Lower lobe of right lung (tissue), 2 donors: ENCODE results near the gene NKIRAS2. TPM values are rescaled to one million over a fixed set of nuclear protein-coding genes. Genes with fewer than 3 reads are reported as not detected.

Experiments used
- ATAC-seq, 2 donors: fragments of 200-7000 bp; cut with Tn5 transposase; one replicate each; pipeline ENCODE4 v1.9.1; 2020 to 2022; ENCODE audit warnings: mild to moderate bottlenecking in 2 of 2, moderate library complexity in 2 of 2
- DNase-seq: peaks from one replicate; pipeline ENCODE4 v3.0.0-alpha.2; 2020
- H3K27ac ChIP-seq: fragments of 200-600 bp; one replicate; pipeline ENCODE4 v1.8.0; 2022
- H3K27me3 ChIP-seq: fragments of 200-600 bp; one replicate; pipeline ENCODE4 v1.8.0; 2022; ENCODE audit warnings: low read depth
- H3K36me3 ChIP-seq: fragments of 200-600 bp; one replicate; pipeline ENCODE4 v1.8.0; 2022; ENCODE audit warnings: mild to moderate bottlenecking
- H3K4me1 ChIP-seq: fragments of 200-600 bp; one replicate; pipeline ENCODE4 v1.8.0; 2022
- H3K4me3 ChIP-seq: fragments of 200-600 bp; one replicate; pipeline ENCODE4 v1.8.0; 2022; ENCODE audit warnings: mild to moderate bottlenecking
- H3K9me3 ChIP-seq: fragments of 200-600 bp; one replicate; pipeline ENCODE4 v1.8.0; 2022
- intact Hi-C: fragments of 100-400 bp; cut with DNase I; formaldehyde crosslinking; loops from one replicate; pipeline ENCODE4 v1.11.0; 2022
- long read RNA-seq: library from polyadenylated mRNA; unstranded; transcript quantifications from one replicate; pipeline ENCODE4 v2.0.0, GENCODE V29; 2021
- total RNA-seq: library from RNA; stranded (reverse); fragmentation: NEBNext Ultra II Directional; extraction: Animal tissue kit (Norgen Biotek cat#: 25700); gene quantifications from one replicate; pipeline ENCODE4 v1.2.1, GENCODE V29; 2021
- TF ChIP-seq, protein P1 (sequence below): fragments of 200-600 bp; IDR thresholded peaks from one replicate; pipeline ENCODE4 v1.8.0; 2022; ENCODE audit warnings: antibody characterized with exemption, mild to moderate bottlenecking
- donor health status: DM: no; HTN: yes; CAD: no; lungs with severe emphysema.

NKIRAS2 gene
- 27.1 TPM for total RNA-seq
- long read RNA-seq, transcript NKIRAS2-206 (4 exons, 1,909 nt) = major isoform, 26 of 44 reads
- long read RNA-seq, partial matches to known transcripts = 0 of 44 reads
- long read RNA-seq, other reads (novel, unspliced or antisense) = 11 of 44 reads

DNA sequence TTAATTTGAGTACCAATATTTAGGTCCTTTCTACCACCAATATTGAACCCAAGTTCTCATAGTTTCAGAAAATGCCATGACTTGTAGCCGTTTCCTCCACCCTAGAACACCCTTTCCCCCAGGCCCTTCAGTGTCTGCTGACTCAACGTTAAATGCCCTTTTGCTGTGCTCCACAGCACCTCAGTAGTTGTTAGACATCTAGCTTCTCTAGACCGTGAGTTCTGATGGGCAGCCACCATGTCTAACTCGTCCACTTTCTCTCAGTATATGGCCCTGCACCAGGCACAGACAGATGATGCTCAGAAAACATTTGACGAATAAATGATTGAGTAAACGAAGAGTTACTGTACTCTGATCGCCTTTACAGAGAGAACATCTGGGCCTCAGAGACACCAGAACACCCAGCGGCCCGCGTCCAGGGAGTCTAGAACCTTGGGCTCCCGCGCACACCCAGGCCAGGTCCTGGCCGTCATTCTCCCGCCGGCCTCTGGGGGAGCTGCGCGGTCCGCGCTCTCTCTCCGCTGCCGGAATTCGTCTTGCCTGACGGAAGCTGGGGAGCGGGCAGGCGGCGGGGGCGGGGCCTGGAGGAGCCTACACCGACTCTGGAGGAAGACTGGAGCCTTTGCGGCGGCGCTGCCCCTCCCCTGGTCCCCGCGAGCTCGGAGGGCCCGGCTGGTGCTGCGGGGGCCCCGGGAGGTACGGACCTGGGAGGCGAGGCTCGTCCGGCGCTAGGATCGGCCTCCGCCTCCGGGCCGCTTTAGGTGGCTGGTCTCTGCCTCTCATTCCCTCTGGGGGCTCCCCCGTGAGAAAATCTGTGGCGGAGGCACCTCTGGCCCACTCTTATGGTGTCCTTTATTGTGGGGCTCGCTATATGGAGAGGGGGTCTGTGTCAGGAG lies at the start of gene NKIRAS2:
NKIRAS2 (plus strand) TSS at position 582 of the 896 bp plus-strand sequence. CDS start 1,488 bp downstream, outside the sequence.
- peak within 1 kb of the TSS; percentile 87 for H3K27ac ChIP-seq
- ATAC-seq = peak; percentile 83 to 92
- peaks cover 31% of the 10 kb centered on the region for H3K36me3 ChIP-seq
- H3K9me3 ChIP-seq = no peaks in the 10 kb centered on the region
- DNase-seq = peak; percentile 98
- intact Hi-C loops = no loop called here
- TF ChIP-seq, protein P1, sequence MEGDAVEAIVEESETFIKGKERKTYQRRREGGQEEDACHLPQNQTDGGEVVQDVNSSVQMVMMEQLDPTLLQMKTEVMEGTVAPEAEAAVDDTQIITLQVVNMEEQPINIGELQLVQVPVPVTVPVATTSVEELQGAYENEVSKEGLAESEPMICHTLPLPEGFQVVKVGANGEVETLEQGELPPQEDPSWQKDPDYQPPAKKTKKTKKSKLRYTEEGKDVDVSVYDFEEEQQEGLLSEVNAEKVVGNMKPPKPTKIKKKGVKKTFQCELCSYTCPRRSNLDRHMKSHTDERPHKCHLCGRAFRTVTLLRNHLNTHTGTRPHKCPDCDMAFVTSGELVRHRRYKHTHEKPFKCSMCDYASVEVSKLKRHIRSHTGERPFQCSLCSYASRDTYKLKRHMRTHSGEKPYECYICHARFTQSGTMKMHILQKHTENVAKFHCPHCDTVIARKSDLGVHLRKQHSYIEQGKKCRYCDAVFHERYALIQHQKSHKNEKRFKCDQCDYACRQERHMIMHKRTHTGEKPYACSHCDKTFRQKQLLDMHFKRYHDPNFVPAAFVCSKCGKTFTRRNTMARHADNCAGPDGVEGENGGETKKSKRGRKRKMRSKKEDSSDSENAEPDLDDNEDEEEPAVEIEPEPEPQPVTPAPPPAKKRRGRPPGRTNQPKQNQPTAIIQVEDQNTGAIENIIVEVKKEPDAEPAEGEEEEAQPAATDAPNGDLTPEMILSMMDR = peak; percentile 98
- peaks cover 61% of the 10 kb centered on the region for H3K4me1 ChIP-seq
- peak within 1 kb of the TSS; percentile 92 for H3K4me3 ChIP-seq
- no peaks in the 10 kb centered on the region for H3K27me3 ChIP-seq

DNA sequence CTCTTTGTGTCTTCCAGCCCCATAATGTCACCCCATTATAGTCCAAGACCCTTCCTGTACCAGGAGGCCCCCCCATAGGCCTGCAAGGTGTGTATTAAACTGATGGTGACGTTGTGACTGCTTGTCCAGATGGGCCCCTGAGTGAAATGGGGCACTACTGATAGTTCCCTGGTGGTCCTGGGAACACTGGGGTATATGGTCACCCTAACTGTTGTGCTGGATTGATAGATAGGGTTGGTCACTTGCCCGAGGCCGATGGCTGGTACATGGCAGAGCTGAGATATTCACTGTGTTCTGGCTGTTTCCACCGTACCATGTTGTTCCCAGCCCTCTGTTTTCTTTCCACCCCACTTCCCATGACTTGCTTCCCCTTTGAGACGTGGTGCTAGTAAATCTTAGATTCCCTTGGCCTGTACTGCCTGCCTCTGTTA lies 49.0 kb upstream of the NKIRAS2 start:
- DNase-seq (peak; percentile 7), ATAC-seq (no peak)
- intact Hi-C loops = no loop called here
- peaks cover 32% of the 10 kb centered on the region for H3K4me1 ChIP-seq
- H3K27ac ChIP-seq = no peak overlapping the region
- no peaks in the 10 kb centered on the region for H3K27me3 ChIP-seq
- TF ChIP-seq, protein P1 = no peak
- no peak overlapping the region for H3K4me3 ChIP-seq
- no peaks in the 10 kb centered on the region for H3K9me3 ChIP-seq
- H3K36me3 ChIP-seq = peaks cover 59% of the 10 kb centered on the region

DNA sequence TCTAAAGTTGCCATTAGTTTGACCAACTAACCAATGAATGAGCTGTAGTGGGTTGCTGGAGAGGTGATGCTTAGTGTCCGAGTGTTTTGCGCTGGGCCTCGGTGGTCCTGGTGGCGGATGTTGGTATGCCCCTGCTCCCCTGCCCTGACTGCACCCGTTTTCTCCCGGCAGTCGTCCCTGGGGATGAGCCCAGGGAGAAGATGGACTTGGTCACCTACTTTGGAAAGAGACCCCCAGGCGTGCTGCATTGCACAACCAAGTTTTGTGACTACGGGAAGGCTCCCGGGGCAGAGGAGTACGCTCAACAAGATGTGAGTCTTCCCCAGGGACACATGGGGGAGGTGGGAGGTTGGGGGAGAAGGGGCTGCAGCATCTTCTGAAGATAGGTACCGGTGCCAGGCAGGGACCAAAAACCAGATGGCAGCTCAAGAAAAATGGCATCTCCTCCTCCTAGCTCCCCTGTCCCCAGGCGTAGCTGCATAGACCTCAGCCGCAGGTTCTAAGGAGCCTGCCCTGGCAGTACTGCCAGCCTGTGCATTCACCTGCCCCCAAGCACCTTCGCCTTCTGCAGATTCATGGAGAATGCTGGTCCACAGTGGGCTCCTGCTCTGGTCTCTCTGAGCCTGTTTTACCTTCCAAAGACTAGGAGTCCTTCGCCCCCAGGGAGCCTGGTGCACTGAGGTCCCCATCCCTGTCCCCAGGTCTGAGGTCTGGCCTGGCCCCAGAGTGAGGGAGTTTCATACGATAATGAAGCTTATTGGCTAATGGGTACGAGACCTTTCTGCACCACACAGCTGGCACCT lies 48.0 kb upstream of the NKIRAS2 start:
- Histone ChIP-seq H3K27me3 (no peaks in the 10 kb centered on the region), H3K36me3 (peaks cover 69% of the 10 kb centered on the region), H3K9me3 (no peaks in the 10 kb centered on the region), H3K4me1 (peaks cover 31% of the 10 kb centered on the region), H3K27ac (no peak overlapping the region), H3K4me3 (no peak overlapping the region)
- TF ChIP-seq, protein P1 = no peak
- DNase-seq = peak; percentile 20
- intact Hi-C loops = no loop called here
- no peak for ATAC-seq

DNA sequence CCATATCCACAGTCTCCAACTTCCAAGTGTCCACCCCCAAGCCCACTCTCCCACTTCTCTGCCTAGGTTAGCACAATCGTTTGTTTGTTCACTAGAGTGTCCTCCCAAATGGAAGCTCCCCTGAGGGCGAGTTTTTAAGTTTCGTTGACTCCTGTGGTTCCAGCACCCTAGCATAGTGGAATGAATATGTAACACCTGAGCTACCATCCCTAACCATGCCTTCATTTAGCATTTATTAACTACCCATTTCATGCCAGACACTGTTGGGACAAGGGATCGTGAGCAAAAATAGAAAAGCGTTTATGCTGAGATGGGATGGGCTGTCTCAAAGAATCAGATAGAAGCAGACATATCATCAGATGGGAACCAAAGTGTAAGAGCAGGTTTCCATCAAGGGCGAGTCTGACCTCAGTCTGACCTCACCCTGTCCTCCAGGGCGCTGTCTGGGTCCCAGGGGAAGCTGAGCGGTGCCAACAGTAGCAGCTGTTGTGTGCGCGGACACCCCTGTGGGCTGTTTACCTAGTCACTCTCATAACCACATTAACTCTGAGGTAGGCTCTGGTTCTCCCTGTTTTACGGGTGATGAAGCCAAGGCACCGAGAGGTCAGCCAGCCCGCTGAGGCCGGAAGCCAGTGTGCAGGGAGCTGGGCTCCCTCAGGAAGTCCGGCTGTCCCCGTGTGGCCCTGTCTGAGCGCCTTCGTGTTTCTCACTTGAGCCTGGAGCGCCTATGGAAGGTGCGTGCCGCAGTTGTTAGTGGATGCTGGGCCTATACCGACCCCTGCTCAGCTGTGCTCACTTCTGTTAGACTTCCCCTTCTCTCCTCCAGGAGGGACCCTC lies 47.1 kb upstream of the NKIRAS2 start:
- TF ChIP-seq, protein P1 = no peak
- intact Hi-C loops = no loop called here
- H3K27ac ChIP-seq = peak overlapping the region; percentile 36
- H3K4me3 ChIP-seq = no peak overlapping the region
- H3K36me3 ChIP-seq = peaks cover 77% of the 10 kb centered on the region
- peak; percentile 57 for DNase-seq
- no peaks in the 10 kb centered on the region for H3K9me3 ChIP-seq
- H3K27me3 ChIP-seq = no peaks in the 10 kb centered on the region
- H3K4me1 ChIP-seq = peaks cover 25% of the 10 kb centered on the region
- ATAC-seq = peak in 1 of 2 donors; percentile 28

DNA sequence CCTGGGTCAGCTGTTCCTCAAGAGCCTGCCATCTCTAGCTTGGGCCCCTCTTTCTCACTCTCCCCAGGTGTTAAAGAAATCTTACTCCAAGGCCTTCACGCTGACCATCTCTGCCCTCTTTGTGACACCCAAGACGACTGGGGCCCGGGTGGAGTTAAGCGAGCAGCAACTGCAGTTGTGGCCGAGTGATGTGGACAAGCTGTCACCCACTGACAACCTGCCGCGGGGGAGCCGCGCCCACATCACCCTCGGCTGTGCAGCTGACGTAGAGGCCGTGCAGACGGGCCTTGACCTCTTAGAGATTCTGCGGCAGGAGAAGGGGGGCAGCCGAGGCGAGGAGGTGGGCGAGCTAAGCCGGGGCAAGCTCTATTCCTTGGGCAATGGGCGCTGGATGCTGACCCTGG lies 46.5 kb upstream of the NKIRAS2 start:
- ATAC-seq (peak in 1 of 2 donors; percentile 16), DNase-seq (no peak)
- no peaks in the 10 kb centered on the region for H3K27me3 ChIP-seq
- H3K9me3 ChIP-seq = no peaks in the 10 kb centered on the region
- intact Hi-C loops = no loop called here
- no peak overlapping the region for H3K4me3 ChIP-seq
- peaks cover 19% of the 10 kb centered on the region for H3K4me1 ChIP-seq
- TF ChIP-seq, protein P1 = no peak
- peak overlapping the region; percentile 36 for H3K27ac ChIP-seq
- H3K36me3 ChIP-seq = peaks cover 80% of the 10 kb centered on the region
